A673 (cell line): ENCODE data around the gene NSUN2. TPM values are rescaled to one million over a fixed set of nuclear protein-coding genes. Genes with fewer than 3 reads are reported as not detected.

ENCODE experiments used
- BruUV-seq: library from RNA; stranded (reverse); fragments of 400-500 nt; replicated peaks from 2 replicates; lab custom pipeline; 2021; lab: Mats Ljungman, UMichigan
- CTCF ChIA-PET: fragments of 300-600 bp; sonication (Branson Sonifier 250); formaldehyde crosslinking; loops from one replicate; lab custom pipeline; 2022; ENCODE audit warnings: antibody characterized with exemption; lab: Charles Lee
- POLR2A ChIA-PET: fragments of 300-600 bp; sonication (Branson Sonifier 250); formaldehyde crosslinking; loops from one replicate; lab custom pipeline; 2022; ENCODE audit warnings: antibody characterized with exemption; ENCODE audit not compliant: low non-redundant PET; lab: Charles Lee
- DNase-seq: peaks from one replicate; pipeline ENCODE4 v3.0.0-alpha.2; 2015; ENCODE audit warnings: low spot score
- H3K27ac ChIP-seq: fragments of 200-600 bp; sonication (generic); 2 replicates; pipeline ENCODE4 v1.5.1; 2016; ENCODE audit warnings: mixed run types, low read depth, mild to moderate bottlenecking, mixed read lengths, antibody characterized with exemption, low read length; ENCODE audit not compliant: poor library complexity, severe bottlenecking
- H3K27me3 ChIP-seq: fragments of 200-600 bp; sonication (generic); replicated peaks from 2 replicates; pipeline ENCODE4 v1.6.1; 2017; ENCODE audit warnings: mixed run types, low read depth, mild to moderate bottlenecking, mixed read lengths, antibody characterized with exemption, low read length; ENCODE audit not compliant: insufficient read depth, poor library complexity
- H3K36me3 ChIP-seq: fragments of 200-600 bp; sonication (generic); 2 replicates; pipeline ENCODE4 v1.6.1; 2016; ENCODE audit warnings: mixed run types, mild to moderate bottlenecking, mixed read lengths, antibody characterized with exemption, low read length; ENCODE audit not compliant: insufficient read depth, poor library complexity, severe bottlenecking
- H3K4me1 ChIP-seq: fragments of 200-600 bp; sonication (generic); 2 replicates; pipeline ENCODE4 v1.6.1; 2017; ENCODE audit warnings: mixed run types, mild to moderate bottlenecking, mixed read lengths, antibody characterized with exemption, low read length; ENCODE audit not compliant: insufficient read depth, poor library complexity, severe bottlenecking
- H3K4me3 ChIP-seq: fragments of 200-600 bp; sonication (generic); 2 replicates; pipeline ENCODE4 v1.5.1; 2016; ENCODE audit warnings: low read depth, mixed run types, mild to moderate bottlenecking, mixed read lengths, low read length; ENCODE audit not compliant: poor library complexity, severe bottlenecking
- H3K9me3 ChIP-seq: fragments of 200-600 bp; sonication (generic); 2 replicates; pipeline ENCODE4 v1.6.1; 2016; ENCODE audit warnings: mixed run types, low read depth, mild to moderate bottlenecking, mixed read lengths, antibody characterized with exemption, low read length; ENCODE audit not compliant: poor library complexity, severe bottlenecking
- EZH2 ChIP-seq: fragments of 200-600 bp; sonication (generic); IDR thresholded peaks from 2 replicates; pipeline ENCODE4 v1.6.1; 2017; ENCODE audit warnings: borderline replicate concordance, low read depth, mild to moderate bottlenecking, mixed read lengths, antibody characterized with exemption, low read length; ENCODE audit not compliant: poor library complexity, severe bottlenecking
- intact Hi-C: fragments of 100-400 bp; cut with micrococcal nuclease; formaldehyde crosslinking; loops from one replicate; pipeline ENCODE4 v1.10.0; 2022; ENCODE audit not compliant: unreplicated experiment
- total RNA-seq: library from RNA; stranded (reverse); gene quantifications from 2 replicates; pipeline ENCODE4 v1.2.3, GENCODE V29; 2021
- TF ChIP-seq, protein P1 (sequence below): fragments of 300-800, 200-600 bp; sonication (generic); conservative IDR thresholded peaks from 2 replicates; pipeline ENCODE4 v1.5.1; 2017; ENCODE audit warnings: low read depth, mild to moderate bottlenecking, antibody characterized with exemption, low read length, moderate library complexity, mixed read lengths

The NSUN2 gene
- total RNA-seq, 1 experiment from 2014 or later: 111 TPM

DNA sequence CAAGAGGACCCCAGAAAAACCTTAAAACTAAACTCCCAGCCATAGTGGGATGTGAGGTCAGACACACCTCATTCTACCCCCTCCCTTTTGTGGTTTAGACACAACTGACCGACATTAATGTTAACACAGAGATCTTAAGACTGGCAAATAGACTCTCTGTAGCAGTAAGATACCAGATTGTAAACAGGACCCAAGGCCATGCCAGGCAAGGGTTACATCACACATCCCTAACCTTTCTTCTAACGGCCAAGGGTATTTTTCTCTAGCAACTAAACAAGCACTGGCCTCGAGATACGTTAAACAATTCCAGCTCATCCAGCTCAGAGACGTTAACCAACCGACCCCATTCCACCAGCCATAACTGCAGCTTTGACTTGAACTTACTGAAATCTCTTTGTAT lies 38.8 kb downstream of the NSUN2 start:
- TF ChIP-seq, protein P1, sequence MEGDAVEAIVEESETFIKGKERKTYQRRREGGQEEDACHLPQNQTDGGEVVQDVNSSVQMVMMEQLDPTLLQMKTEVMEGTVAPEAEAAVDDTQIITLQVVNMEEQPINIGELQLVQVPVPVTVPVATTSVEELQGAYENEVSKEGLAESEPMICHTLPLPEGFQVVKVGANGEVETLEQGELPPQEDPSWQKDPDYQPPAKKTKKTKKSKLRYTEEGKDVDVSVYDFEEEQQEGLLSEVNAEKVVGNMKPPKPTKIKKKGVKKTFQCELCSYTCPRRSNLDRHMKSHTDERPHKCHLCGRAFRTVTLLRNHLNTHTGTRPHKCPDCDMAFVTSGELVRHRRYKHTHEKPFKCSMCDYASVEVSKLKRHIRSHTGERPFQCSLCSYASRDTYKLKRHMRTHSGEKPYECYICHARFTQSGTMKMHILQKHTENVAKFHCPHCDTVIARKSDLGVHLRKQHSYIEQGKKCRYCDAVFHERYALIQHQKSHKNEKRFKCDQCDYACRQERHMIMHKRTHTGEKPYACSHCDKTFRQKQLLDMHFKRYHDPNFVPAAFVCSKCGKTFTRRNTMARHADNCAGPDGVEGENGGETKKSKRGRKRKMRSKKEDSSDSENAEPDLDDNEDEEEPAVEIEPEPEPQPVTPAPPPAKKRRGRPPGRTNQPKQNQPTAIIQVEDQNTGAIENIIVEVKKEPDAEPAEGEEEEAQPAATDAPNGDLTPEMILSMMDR: no peak
- TF ChIP-seq EZH2: no peak

GRCh38 chr5:6593148-6594016 lies 39.5 kb downstream of the NSUN2 start:
- Histone ChIP-seq H3K4me1 (no peaks in the 10 kb centered on the region), H3K4me3 (no peak overlapping the region), H3K9me3 (no peaks in the 10 kb centered on the region), H3K27me3 (no peaks in the 10 kb centered on the region), H3K36me3 (peaks cover 8% of the 10 kb centered on the region), H3K27ac (no peak overlapping the region)
- BruUV-seq: no TSS peak
- intact Hi-C loops: no loop called here
- DNase-seq: no peak
- ChIA-PET POLR2A (no interaction called here), CTCF (interaction anchor here (0.6 kb wide), 1 partner anchor 7 kb away, joined by 9 read pairs; no protein-coding TSS in a partner anchor)
- TF ChIP-seq EZH2: no peak
- TF ChIP-seq, protein P1: no peak

More for the DNA sequence above, 38.8 kb downstream of the NSUN2 start:
- H3K36me3 ChIP-seq: peaks cover 8% of the 10 kb centered on the region
- no peak for DNase-seq
- intact Hi-C loops: no loop called here
- H3K27ac ChIP-seq: no peak overlapping the region
- POLR2A ChIA-PET: interaction anchor here (0.6 kb wide), 1 partner anchor 527 kb away, joined by 3 read pairs; no protein-coding TSS in a partner anchor
- CTCF ChIA-PET: interaction anchor here (0.6 kb wide), 1 partner anchor 8 kb away, joined by 9 read pairs; no protein-coding TSS in a partner anchor
- H3K4me3 ChIP-seq: no peak overlapping the region
- H3K9me3 ChIP-seq: no peaks in the 10 kb centered on the region
- no peaks in the 10 kb centered on the region for H3K4me1 ChIP-seq
- no peaks in the 10 kb centered on the region for H3K27me3 ChIP-seq
- no TSS peak for BruUV-seq

DNA sequence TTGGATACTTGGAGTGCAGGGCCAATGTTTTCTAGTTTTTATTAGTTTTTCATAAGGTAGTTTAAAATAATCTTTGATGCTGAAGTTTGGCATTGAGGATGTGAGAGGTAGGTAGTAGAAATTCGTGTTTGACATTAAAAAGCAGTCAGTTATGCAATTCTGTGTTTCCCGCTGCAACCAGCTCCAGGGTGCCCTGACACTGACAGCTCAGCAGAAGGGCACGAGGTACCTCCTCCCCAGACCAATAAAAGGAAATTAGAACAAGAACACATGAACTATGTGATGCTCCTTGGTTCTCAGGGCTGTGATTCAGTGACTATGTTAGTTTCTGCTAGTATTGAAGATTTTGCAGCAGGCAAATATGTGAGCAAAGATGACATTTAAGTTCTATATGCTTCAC lies 40.2 kb downstream of the NSUN2 start:
- no peaks in the 10 kb centered on the region for H3K9me3 ChIP-seq
- intact Hi-C loops: no loop called here
- ChIA-PET POLR2A (no interaction called here), CTCF (no interaction called here)
- H3K36me3 ChIP-seq: peaks cover under 1% of the 10 kb centered on the region
- no peak for DNase-seq
- no peak overlapping the region for H3K4me3 ChIP-seq
- H3K27ac ChIP-seq: no peak overlapping the region
- no peaks in the 10 kb centered on the region for H3K4me1 ChIP-seq
- no peak for TF ChIP-seq EZH2
- no TSS peak for BruUV-seq
- H3K27me3 ChIP-seq: no peaks in the 10 kb centered on the region
